Left ventricle myocardium superior (tissue), 1 donor: ENCODE results near the gene BIRC6. TPM values are rescaled to one million over a fixed set of nuclear protein-coding genes. Genes with fewer than 3 reads are reported as not detected.
"Not testable (repeated sequence)": the region's sequence is repeated elsewhere in the genome, so short reads cannot be mapped to it uniquely, and the experiment has no call there.

Experiments
- ATAC-seq: fragments of 200-7000 bp; cut with Tn5 transposase; one replicate; pipeline ENCODE4 v1.9.1; 2020; ENCODE audit warnings: mild to moderate bottlenecking, moderate library complexity
- DNase-seq: peaks from one replicate; pipeline ENCODE4 v3.0.0-alpha.2; 2020
- intact Hi-C: fragments of 100-400 bp; cut with micrococcal nuclease; formaldehyde crosslinking; loops from one replicate; pipeline ENCODE4 v1.11.0; 2022
- long read RNA-seq: library from polyadenylated mRNA; unstranded; transcript quantifications from one replicate; pipeline ENCODE4 v2.0.0, GENCODE V29; 2021
- total RNA-seq: library from RNA; stranded (reverse); fragmentation: NEBNext Ultra II Directional; extraction: Animal tissue kit (Norgen Biotek cat#: 25700); gene quantifications from one replicate; pipeline ENCODE4 v1.2.1, GENCODE V29; 2021
- donor health status: DM: no; HTN: yes; CAD: no; lungs with severe emphysema.

BIRC6 gene, protein sequence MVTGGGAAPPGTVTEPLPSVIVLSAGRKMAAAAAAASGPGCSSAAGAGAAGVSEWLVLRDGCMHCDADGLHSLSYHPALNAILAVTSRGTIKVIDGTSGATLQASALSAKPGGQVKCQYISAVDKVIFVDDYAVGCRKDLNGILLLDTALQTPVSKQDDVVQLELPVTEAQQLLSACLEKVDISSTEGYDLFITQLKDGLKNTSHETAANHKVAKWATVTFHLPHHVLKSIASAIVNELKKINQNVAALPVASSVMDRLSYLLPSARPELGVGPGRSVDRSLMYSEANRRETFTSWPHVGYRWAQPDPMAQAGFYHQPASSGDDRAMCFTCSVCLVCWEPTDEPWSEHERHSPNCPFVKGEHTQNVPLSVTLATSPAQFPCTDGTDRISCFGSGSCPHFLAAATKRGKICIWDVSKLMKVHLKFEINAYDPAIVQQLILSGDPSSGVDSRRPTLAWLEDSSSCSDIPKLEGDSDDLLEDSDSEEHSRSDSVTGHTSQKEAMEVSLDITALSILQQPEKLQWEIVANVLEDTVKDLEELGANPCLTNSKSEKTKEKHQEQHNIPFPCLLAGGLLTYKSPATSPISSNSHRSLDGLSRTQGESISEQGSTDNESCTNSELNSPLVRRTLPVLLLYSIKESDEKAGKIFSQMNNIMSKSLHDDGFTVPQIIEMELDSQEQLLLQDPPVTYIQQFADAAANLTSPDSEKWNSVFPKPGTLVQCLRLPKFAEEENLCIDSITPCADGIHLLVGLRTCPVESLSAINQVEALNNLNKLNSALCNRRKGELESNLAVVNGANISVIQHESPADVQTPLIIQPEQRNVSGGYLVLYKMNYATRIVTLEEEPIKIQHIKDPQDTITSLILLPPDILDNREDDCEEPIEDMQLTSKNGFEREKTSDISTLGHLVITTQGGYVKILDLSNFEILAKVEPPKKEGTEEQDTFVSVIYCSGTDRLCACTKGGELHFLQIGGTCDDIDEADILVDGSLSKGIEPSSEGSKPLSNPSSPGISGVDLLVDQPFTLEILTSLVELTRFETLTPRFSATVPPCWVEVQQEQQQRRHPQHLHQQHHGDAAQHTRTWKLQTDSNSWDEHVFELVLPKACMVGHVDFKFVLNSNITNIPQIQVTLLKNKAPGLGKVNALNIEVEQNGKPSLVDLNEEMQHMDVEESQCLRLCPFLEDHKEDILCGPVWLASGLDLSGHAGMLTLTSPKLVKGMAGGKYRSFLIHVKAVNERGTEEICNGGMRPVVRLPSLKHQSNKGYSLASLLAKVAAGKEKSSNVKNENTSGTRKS (N-terminal part only)
- total RNA-seq, result 32.3 TPM
- long read RNA-seq, partial matches to known transcripts, result 7 of 11 reads
- long read RNA-seq, other reads (novel, unspliced or antisense), result 4 of 11 reads

DNA sequence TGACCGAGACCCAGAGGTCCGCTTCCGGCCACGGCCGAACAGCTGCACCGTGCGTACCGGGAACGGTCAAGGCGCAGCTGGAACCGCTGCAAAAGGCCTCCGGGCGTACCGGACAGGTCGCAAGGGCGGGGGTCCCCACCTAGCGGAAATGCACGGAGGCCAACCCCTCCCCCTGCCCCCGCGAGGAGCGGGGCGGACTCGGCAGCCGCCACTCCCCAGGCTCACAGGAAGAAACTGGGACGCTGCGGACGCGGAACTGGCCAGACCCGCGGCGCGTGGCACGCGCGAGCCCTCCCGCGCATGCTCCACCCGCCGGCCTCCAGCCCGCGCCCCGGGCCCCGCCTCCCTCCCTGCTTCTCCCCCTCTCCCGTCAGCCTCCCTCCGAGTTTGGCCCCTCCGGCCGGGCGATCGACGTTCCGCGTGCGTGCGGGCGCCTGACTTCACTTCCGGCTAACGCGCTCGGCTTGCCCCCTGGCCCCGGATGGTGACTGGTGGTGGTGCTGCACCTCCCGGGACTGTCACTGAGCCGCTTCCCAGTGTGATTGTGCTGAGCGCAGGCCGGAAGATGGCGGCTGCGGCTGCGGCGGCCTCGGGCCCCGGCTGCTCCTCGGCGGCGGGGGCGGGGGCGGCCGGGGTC, at the start of gene BIRC6:
BIRC6 (plus strand) TSS at position 343 of the 637 bp plus-strand sequence; CDS start at position 482, 139 bp downstream.
- peak; percentile 99 for DNase-seq
- peak; percentile 98 for ATAC-seq
- intact Hi-C loops, result no loop called here

DNA sequence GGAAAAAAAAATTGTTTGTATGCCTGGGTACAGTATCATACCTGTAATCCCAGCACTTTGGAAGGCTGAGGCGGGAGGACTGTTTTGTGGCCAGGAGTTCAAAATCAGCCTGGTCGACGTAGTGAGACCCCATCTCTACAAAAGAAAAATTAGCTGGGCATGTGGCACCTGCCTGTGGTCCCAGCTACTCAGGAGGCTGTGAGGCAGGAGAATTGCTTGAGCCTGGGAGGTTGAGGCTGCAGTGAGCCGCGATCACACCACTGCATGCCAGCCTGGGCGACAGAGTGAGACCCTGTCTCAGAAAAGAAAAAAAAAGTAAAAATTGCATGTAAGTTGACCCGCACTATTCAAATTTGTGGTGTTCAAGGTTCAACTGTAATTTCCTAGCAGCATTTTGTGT, 46.2 kb upstream of the BIRC6 start:
- DNase-seq (no peak), ATAC-seq (no peak)
- intact Hi-C loops, result no loop called here

DNA sequence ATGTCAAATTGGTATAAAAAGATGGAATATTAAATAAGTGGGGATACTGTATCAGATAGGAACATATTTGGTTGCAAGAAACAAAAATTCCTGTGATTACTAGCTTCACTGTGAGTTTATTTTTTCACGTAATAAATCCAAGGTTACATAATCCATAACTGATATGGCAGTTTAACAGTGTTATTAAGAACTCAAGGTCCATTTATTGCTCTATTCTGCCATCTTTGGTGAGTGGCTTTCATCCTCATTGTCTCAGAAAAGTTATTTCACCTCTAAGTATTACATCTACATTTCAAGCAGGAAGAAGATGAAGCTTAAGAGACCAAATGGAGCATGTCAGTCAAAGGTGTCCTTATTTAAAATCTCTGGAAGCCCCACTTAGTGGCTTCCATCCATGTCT, 41.9 kb upstream of the BIRC6 start:
- DNase-seq (no peak), ATAC-seq (no peak)
- intact Hi-C loops, result no loop called here

DNA sequence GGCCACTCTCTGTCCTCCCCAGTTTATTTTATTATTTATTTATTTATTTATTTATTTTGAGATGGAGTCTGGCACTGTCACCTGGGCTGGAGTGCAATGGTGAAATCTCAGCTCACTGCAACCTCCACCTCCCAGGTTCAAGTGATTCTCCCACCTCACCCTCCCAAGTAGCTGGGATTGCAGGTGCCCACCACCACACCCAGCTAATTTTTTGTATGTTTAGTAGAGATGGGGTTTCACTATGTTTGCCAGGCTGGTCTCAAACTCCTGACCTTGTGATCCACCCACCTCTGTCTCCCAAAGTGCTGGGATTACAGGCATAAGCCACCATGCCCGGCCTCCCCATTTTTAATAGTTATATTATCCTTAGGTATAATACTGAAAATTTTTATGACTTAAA, 28.1 kb upstream of the BIRC6 start:
- ATAC-seq, DNase-seq, intact Hi-C loops: not testable (repeated sequence)

DNA sequence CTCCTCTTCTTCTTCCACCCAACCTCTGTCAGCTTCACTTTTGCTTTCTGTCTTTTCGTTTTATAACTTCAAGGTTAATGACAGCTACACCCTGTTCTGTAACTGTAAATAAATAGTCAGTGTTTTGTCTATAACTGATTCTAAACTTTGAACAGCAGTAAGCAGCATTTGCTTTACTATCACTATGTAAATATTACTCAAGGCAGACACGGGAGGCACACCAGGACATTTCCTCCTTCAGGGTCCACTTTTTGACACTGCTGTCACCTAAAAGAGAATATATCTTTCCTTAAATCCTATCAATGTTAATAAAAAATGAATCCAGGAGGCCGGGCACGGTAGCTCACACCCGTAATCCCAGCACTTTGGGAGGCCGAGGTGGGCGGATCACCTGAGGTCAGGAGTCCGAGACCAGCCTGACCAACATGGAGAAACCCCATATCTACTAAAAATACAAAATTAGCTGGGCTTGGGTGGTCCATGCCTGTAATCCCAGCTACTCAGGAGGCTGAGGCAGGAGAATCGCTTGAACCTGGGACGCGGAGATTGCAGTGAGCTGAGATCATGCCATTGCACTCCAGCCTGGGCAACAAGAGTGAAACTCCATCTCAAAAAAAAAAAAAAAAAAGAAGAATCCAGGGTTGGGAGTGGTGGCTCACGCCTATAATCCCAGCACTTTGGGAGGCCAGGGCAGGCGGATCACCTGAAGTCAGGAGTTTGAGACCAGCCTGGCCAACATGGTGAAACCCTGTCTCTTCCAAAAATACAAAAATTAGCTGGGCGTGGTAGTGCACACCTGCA, 27.4 kb upstream of the BIRC6 start:
- ATAC-seq, intact Hi-C loops, DNase-seq: not testable (repeated sequence)

DNA sequence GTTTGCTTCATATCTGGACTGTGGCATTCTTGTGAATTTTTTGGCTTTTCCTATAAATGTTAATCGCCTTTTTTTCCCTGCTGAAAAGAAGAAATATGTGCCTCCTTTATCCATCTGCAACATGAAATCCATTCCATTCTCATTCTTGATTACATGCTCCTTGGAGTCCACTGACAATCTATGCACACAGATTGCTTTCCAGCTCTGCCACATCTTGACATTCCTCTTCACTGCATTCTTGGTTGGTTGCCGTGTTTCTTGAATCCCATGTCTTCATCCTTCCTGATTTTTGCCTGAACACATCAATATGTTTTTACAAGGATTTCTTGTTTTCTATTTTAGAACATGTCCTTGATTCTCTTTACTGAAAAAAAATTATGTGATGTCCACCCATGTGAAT, 26.7 kb upstream of the BIRC6 start:
- ATAC-seq (no peak), DNase-seq (no peak)
- intact Hi-C loops, result no loop called here

DNA sequence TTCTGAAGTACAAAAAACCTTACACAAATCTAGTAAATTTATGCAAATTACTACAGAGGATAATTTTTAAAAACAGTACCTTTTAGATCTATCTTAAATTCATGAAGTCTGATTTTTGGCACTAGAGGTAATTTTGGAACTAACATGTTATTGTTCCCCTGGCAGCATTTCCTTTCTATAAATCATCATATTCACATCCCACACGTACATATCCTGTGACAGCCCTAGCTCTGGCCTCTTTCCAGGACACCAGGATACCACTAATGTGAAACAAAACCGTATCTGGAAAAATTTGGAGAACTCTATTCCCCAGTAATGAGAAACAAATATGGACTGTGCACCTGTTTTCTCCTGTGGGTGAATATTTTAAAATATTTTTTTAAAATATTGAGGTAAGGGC, 14.0 kb upstream of the BIRC6 start:
- intact Hi-C loops, result no loop called here
- ATAC-seq (no peak), DNase-seq (no peak)

DNA sequence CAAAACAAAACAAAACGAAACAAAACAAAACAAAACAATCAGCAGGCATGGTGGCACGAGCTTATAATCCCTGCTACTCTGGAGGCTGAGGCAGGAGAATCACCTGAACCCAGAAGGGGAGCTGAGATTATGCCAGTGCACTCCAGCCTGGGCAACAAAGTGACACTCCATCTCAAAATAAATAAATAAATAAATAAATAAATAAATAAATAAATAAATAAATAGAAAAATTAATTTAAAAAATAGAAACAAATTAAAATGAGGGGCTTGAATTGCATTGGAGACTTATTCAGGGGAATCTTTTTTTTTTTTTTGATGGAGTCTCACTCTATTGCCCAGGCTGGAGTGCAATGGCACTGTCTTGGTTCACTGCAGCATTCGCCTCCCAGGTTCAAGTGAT, 6.0 kb upstream of the BIRC6 start:
- ATAC-seq, intact Hi-C loops, DNase-seq: not testable (repeated sequence)

DNA sequence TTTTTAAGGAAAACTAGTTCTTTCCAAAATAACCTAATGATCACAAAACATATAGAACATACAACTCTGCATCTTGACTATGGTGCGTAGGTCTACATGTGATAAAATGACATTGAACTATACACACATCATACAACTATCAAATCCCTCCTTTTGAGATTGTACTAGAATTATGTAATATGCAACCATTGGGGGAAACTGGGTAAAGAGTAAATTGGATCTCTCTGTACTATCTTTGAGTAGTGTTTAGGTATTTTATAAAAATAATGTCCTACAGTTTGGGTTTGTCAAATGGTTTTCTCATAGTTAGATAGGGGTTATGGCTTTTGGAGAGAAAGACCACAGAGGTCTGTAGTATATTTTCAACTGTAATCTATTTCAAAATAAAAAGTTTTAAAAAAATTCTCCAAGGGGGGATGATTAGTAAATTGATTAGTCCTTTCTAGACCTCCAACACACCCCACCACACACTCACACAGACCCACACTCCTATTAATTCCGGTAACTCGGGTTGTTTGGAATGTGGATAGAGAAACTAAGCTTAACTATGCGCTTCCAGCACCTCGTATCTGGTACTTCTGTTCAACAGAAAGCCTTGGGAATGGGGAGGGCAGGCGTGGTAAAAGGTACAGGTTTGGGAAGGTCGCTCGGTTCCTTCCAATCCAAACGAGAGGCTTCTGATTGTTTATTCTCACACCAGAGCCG, 695 bp upstream of the BIRC6 start:
- no peak for DNase-seq
- ATAC-seq, result no peak
- intact Hi-C loops, result no loop called here

DNA sequence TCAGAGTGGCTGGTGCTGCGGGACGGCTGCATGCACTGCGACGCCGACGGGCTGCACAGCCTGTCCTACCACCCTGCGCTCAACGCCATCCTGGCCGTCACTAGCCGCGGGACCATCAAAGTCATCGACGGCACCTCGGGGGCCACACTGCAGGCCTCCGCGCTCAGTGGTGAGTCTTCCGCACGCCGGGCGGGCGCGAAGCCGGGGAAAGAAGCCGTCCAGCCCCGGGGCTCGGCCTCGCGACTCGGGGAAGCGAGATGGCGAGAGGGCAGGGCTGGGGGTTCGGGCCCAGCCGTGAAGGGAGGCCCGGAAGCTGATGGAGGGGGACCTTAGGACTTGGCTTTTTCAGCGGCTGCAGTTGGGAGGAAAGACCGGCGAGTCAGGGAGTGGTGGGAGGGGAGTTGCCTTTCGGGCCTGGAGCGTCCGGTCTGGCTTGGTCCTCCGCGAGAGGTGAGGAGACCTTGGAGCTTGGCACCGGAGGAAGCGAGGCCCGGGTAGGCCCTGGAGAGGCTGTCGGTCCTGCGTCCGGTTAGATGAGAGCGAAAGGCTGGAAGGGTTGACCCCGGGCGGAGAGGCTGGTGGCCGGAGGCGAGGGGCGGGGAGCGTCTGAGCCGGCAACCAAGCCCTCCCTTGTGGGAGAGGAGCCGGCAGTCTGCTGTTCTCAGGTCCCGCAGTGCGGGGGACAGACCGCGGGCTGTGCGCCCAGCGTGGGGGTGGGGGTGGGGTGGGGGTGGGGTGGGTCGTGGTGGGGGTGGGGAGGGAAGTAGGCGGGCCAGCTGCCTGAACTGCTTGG, 691 bp downstream of the BIRC6 start:
- ATAC-seq, result peak; percentile 4
- intact Hi-C loops, result no loop called here

DNA sequence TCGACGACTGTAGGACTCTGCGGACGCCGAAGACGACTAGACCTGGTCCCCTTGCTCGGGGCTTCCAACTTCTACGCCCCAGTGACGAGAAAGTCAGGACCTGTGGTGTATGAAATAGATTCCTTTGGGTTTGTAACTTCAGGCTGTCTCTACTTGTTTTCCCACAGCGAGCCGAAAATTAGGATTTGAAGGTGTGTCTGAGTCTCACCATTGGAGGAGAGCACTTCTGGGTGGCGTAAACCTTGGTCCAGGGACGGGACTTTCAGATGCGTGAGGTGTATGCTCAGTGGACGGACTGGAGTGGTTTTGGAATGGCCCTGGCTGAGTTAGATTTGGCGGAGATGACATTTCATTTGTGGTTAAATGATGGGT, 1.3 kb downstream of the BIRC6 start:
- intact Hi-C loops, result no loop called here
- no peak for DNase-seq
- ATAC-seq, result no peak

More for the DNA sequence above, 691 bp downstream of the BIRC6 start:
- DNase-seq, result peak; percentile 51

DNA sequence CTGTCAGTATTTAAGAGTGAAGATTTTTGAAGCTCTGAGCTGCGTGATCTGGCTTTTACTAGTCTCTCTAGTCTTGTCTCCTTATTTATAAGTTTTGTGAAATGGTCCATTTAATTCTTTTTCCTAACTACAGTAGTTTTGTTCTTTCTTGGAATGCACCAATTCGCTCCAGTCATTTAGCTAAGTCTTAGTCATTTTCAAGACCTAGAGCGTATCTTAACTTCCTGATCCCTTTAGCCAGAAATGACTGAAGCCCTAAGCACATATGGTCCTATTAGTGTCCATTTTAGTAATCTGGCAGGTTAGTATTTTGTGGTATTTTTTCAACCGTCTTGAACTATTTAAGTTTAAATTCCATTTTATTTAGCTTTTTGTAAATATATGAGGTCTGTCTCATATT, 3.6 kb downstream of the BIRC6 start:
- no peak for ATAC-seq
- intact Hi-C loops, result no loop called here

DNA sequence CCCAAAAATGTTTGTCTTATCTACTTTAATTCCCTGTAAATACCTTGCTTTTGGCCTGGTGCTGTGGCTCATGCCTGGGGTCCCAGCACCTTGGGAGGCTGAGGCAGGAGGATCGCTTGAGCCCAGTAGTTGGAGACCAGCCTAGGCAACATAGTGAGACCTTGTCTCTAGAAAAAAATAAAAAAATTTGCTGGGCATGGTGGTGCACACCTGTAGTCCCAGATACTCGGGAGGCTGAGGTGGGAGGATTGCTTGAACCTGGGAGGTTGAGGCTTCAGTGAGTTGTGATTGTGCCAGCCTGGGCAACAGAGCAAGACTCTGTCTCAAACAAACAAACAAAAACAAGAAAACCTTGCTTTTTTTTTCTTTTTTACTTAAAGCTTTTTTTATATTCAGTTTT, 6.2 kb downstream of the BIRC6 start:
- ATAC-seq, intact Hi-C loops, DNase-seq: not testable (repeated sequence)

More for the DNA sequence above, 3.6 kb downstream of the BIRC6 start:
- no peak for DNase-seq

DNA sequence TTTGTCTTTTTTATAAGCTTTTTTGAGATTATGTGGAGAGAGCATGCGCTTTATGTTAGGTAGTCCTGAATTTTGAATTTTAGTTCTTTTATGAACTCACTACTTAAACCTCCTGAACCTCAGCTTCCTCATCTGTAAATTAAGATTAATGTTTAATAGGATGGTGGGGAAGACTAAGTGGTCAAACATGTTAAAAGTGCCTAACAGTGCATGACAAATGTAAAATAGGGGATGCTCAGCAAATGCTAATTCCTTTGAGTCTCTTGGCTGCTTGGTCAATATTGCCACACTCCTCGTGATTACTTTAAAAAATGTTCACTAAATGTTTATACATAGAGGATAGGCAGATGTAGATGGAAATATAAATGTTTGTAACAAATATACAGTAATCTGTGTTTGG, 6.8 kb downstream of the BIRC6 start:
- DNase-seq (no peak), ATAC-seq (no peak)
- intact Hi-C loops, result no loop called here

DNA sequence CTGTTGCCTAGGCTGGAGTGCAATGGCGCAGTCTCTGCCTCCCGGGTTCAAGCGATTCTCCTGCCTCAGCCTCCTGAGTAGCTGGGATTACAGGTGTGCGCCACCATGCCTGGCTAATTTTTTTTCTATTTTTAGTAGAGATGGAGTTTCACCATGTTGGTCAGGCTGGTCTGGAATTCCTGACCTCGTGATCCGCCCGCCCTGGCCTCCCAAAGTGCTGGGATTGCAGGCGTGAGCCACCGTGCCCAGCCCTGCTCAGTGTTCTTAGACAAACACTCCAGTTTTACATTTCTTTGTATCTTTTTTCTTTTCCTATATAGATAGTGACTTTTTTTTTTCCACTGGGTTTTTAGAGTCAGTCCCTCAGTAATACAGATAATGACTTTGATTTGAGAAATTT, 7.5 kb downstream of the BIRC6 start:
- DNase-seq, intact Hi-C loops, ATAC-seq: not testable (repeated sequence)

DNA sequence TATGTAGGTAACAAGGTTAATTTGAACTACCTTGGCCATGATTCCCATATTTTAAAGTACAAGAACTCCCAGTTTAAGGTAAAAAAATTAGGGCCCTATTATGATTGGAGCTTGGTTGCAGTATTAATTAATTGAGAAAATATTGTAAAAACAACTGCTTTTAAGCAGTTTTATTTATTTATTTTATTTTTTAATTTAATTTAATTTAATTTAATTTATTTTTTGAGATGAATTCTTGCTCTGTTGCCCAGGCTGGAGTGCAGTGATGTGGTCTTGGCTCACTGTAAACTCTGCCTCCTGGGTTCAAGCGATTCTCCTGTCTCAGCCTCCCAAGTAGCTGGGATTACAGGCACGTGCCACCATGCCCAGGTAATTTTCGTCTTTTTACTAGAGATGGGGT, 8.9 kb downstream of the BIRC6 start:
- not testable (repeated sequence) for ATAC-seq

DNA sequence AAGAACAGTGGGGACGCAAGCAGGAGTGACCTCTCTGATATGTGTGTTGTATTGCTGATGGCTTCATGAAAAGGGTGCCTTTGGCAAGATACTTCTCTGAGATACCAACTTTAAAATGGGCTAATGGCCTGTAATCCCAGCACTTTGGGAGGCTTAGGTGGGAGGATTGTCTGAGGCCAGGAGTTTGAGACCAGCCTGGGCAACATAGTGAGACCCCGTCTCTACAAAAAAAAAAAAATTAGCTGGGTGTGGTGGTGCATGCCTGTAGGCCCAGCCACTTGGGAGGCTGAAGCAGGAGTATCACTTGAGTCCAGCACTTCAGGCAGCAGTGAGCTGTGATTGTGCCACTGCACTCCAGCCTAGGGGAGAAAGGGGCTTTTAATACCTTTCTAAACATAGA, 9.8 kb downstream of the BIRC6 start:
- DNase-seq (no peak), ATAC-seq (no peak)
- intact Hi-C loops, result no loop called here

More for the DNA sequence above, 8.9 kb downstream of the BIRC6 start:
- DNase-seq, intact Hi-C loops: not testable (repeated sequence)
